Thyroid gland (tissue), 4 donors: ENCODE results near the gene SIPA1.

ENCODE experiments used
- CTCF ChIP-seq, 6 experiments: fragments of 200-600 bp in 3 of 6; fragments of 450-650 bp in 3 of 6; sonication (generic) in 3 of 6; IDR thresholded peaks; one replicate each; pipeline ENCODE4 v1.5.1; 2016 to 2019; ENCODE audit warnings: antibody characterized with exemption in 6 of 6, mild to moderate bottlenecking in 2 of 6, inconsistent platforms in 1 of 6, moderate library complexity in 1 of 6
- POLR2A ChIP-seq, 2 donors: fragments of 450-650 bp; IDR thresholded peaks; one replicate each; pipeline ENCODE4 v1.6.1; 2017; ENCODE audit warnings: antibody characterized with exemption in 2 of 2, mild to moderate bottlenecking in 2 of 2, moderate library complexity in 1 of 2

DNA sequence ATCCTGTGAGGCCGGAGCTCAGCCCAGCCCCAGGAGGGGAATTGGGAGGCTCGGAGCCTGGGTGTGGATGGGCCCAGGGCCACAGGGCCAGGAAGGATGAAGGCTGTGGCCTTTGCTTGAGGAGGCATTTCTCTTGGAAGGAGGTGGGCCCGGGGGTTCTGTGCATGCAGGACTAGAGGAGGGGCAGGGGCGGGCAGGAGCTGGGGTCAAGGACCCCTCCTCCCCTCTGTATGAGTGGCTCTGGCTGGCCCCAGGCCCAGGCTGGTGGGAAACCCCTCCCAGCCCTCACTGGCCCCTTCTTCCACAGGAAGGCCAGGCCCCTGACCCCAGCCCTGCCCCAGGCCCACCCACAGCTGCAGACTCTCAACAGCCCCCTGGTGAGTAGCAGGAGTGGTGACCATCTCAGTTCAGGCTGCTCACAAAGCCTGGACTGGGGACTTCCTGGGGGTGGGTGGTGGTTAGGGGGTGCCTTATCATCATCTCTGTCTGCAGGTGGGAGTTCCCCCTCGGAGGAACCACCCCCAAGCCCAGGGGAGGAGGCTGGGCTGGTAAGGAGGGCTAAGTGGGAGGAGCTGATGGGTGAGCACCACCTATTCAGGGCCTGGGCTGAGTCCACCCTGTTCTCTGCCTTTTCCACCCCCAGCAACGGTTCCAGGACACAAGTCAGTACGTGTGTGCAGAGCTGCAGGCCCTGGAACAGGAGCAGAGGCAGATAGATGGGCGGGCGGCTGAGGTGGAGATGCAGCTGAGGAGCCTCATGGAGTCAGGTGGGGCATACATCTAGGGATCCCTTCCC is 48.3 kb upstream of the SIPA1 start:
- TF ChIP-seq CTCF (IDR thresholded peaks at IDR 0.05) (no peak), POLR2A (IDR thresholded peaks at IDR 0.05) (no peak)
